Measurements from ENCODE around the gene WDR1. TPM values are rescaled to one million over a fixed set of nuclear protein-coding genes. Genes with fewer than 3 reads are reported as not detected.

Gene WDR1
- total and polyA plus RNA-seq, 2 experiments from 2014 or later = 413 to 487 TPM

GRCh38 chr4:10124167-10124930 lies 7.8 kb upstream of the WDR1 start:
- Histone ChIP-seq H3K9me3 (ENCODE audit: low read depth) (no peaks in the 10 kb centered on the region), H3K27ac (no peak overlapping the region), H3K27me3 (replicated peaks; ENCODE audit: insufficient read depth) (no peaks in the 10 kb centered on the region), H3F3A (ENCODE audit: insufficient read depth) (peaks cover 12% of the 10 kb centered on the region), H3K4me2 (ENCODE audit: unreplicated experiment) (no peak overlapping the region), H3K9ac (no peak overlapping the region), H3K4me3 (no peak overlapping the region), H3K9me2 (ENCODE audit: insufficient read depth) (no peaks in the 10 kb centered on the region), H3K79me2 (ENCODE audit: insufficient read depth) (no peaks in the 10 kb centered on the region), H3K4me1 (ENCODE audit: insufficient read depth) (peaks cover 7% of the 10 kb centered on the region), H3K36me3 (ENCODE audit: low read depth) (no peaks in the 10 kb centered on the region), H2AFZ (no peak overlapping the region), H4K20me1 (ENCODE audit: insufficient read depth) (no peaks in the 10 kb centered on the region)
- DNase-seq = no peak
- 81 to 84% methylated on average over 13 of the region's 13 CpGs for WGBS, 2 experiments (ENCODE audit: low coverage in 1 of 2, low lambda C conversion rate in 2 of 2, missing lambda C conversion rate in 2 of 2)
- TF ChIP-seq EZH2phosphoT487 (IDR thresholded peaks at IDR 0.05; ENCODE audit: insufficient read depth, low read depth) = no peak
- in situ Hi-C loops (cut with MboI) = no loop called here

DNA sequence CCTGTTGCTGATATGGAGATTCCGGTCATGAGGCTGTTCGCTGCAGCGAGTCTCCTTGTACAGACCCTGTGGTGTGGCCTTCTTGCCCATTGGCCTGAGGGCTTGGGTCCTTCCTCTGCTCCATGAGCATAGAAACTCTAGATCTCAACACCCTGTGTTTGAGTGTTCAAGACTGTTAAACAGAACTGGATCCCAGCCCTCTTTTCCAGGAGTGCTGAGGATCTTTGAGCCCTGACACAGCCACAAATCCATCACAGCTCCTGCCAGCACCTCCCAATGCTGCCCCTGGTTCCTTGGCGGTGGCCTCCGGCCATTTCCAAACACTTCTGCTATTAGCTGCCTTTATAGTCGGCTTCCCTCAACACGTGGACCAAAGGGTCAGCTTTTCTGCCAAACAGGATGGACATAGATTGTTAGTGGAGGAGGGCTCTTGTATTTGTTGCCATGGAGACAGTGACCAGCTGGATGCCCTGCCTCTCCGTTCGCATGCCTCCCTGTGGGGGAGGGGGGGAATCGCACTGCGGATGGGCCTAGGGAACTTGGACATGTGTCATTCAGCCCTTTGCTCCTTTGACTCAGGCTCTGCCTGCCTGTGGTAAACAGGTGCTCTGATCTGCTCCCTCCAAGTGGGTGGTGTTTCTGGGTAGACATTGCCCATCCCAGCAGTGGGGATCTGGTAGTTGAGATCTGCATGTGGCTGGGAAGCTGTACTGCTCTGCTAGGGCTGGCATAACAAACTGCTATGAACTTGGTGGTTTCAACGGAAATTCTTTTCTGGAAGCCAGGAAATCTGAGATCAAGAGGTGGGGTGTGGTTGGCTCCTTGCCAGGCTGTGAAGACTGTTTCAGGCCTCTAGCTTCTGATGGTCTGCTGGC lies 6.9 kb upstream of the WDR1 start:
- Histone ChIP-seq H3K4me3 (no peak overlapping the region), H3K9me3 (ENCODE audit: low read depth) (no peaks in the 10 kb centered on the region), H3K4me1 (ENCODE audit: insufficient read depth) (no peaks in the 10 kb centered on the region), H3F3A (ENCODE audit: insufficient read depth) (peaks cover 5% of the 10 kb centered on the region), H4K20me1 (ENCODE audit: insufficient read depth) (no peaks in the 10 kb centered on the region), H3K79me2 (ENCODE audit: insufficient read depth) (no peaks in the 10 kb centered on the region), H3K27ac (no peak overlapping the region), H2AFZ (no peak overlapping the region), H3K9ac (no peak overlapping the region), H3K9me2 (ENCODE audit: insufficient read depth) (no peaks in the 10 kb centered on the region), H3K4me2 (ENCODE audit: unreplicated experiment) (no peak overlapping the region), H3K27me3 (replicated peaks; ENCODE audit: insufficient read depth) (no peaks in the 10 kb centered on the region), H3K36me3 (ENCODE audit: low read depth) (no peaks in the 10 kb centered on the region)
- 61% methylated on average over 12 of the region's 12 CpGs for WGBS, 2 experiments (ENCODE audit: low coverage in 1 of 2, low lambda C conversion rate in 2 of 2, missing lambda C conversion rate in 2 of 2)
- no peak for DNase-seq
- in situ Hi-C loops (cut with MboI) = no loop called here
- no peak for TF ChIP-seq EZH2 (IDR thresholded peaks at IDR 0.05; ENCODE audit: insufficient read depth, poor library complexity, severe bottlenecking)
- no peak for TF ChIP-seq EZH2phosphoT487 (IDR thresholded peaks at IDR 0.05; ENCODE audit: insufficient read depth, low read depth)

- no peaks in the 10 kb centered on the region for H3K79me2 ChIP-seq (ENCODE audit: insufficient read depth)
- H3K36me3 ChIP-seq (ENCODE audit: low read depth) = no peaks in the 10 kb centered on the region
- no peaks in the 10 kb centered on the region for H4K20me1 ChIP-seq (ENCODE audit: insufficient read depth)
- H3K27ac ChIP-seq = no peak overlapping the region
- H3K9ac ChIP-seq = no peak overlapping the region
- TF ChIP-seq EZH2 (IDR thresholded peaks at IDR 0.05; ENCODE audit: insufficient read depth, poor library complexity, severe bottlenecking) = no peak
- TF ChIP-seq EZH2phosphoT487 (IDR thresholded peaks at IDR 0.05; ENCODE audit: insufficient read depth, low read depth) = no peak
- H2AFZ ChIP-seq = no peak overlapping the region
- WGBS, 2 experiments (ENCODE audit: low coverage in 1 of 2, low lambda C conversion rate in 2 of 2, missing lambda C conversion rate in 2 of 2) = 76 to 79% methylated on average over 12 of the region's 12 CpGs
- peaks cover 8% of the 10 kb centered on the region for H3K4me1 ChIP-seq (ENCODE audit: insufficient read depth)
- peaks cover 12% of the 10 kb centered on the region for H3F3A ChIP-seq (ENCODE audit: insufficient read depth)
- no peaks in the 10 kb centered on the region for H3K9me2 ChIP-seq (ENCODE audit: insufficient read depth)
- H3K9me3 ChIP-seq (ENCODE audit: low read depth) = no peaks in the 10 kb centered on the region
- no peaks in the 10 kb centered on the region for H3K27me3 ChIP-seq (replicated peaks; ENCODE audit: insufficient read depth)
- no peak overlapping the region for H3K4me3 ChIP-seq
- no peak overlapping the region for H3K4me2 ChIP-seq (ENCODE audit: unreplicated experiment)
- no peak for DNase-seq
- in situ Hi-C loops (cut with MboI) = no loop called here
These were observed 5.8 kb upstream of the WDR1 start for GRCh38 chr4:10122236-10122932.

DNA sequence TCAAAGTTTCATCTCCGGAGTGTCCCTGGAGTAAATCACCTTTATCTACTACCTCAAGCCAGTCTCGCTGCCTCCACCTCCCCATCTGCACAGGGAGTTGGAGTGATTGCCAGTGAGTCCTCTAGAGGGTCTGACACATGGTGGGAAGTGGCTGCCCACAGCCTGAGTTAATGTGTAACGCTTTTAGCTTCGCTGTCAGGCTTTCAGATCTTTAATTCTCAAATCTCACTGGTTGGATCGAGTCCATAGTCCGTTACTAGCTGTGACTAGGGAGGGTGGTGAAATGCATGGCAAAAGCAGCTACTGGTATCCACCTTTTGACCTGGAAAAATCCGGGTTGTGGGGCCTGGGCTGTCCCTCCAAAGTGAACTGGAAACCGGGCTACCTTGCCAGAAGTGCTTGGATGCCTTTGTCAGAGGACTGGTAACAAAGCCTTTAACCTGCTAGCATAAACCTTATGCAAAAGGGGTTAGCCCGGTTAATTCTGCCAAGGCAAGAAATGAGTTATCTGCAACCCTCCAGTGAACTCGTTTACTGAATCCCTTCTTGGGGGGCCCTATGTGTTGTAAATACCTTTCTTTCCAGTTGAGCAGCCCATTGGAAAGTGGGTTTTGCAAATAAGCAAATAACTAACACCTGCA lies 5.1 kb upstream of the WDR1 start:
- no peak for DNase-seq
- Histone ChIP-seq H3K36me3 (ENCODE audit: low read depth) (no peaks in the 10 kb centered on the region), H3K9me2 (ENCODE audit: insufficient read depth) (no peaks in the 10 kb centered on the region), H3F3A (ENCODE audit: insufficient read depth) (peaks cover 16% of the 10 kb centered on the region), H3K79me2 (ENCODE audit: insufficient read depth) (no peaks in the 10 kb centered on the region), H3K27me3 (replicated peaks; ENCODE audit: insufficient read depth) (no peaks in the 10 kb centered on the region), H4K20me1 (ENCODE audit: insufficient read depth) (no peaks in the 10 kb centered on the region), H3K4me1 (ENCODE audit: insufficient read depth) (peaks cover 10% of the 10 kb centered on the region), H3K27ac (no peak overlapping the region), H3K4me3 (no peak overlapping the region), H3K9ac (no peak overlapping the region), H3K9me3 (ENCODE audit: low read depth) (no peaks in the 10 kb centered on the region), H2AFZ (no peak overlapping the region), H3K4me2 (ENCODE audit: unreplicated experiment) (no peak overlapping the region)
- TF ChIP-seq EZH2phosphoT487 (IDR thresholded peaks at IDR 0.05; ENCODE audit: insufficient read depth, low read depth) (no peak), EZH2 (IDR thresholded peaks at IDR 0.05; ENCODE audit: insufficient read depth, poor library complexity, severe bottlenecking) (no peak)
- in situ Hi-C loops (cut with MboI) = no loop called here
- WGBS, 2 experiments (ENCODE audit: low coverage in 1 of 2, low lambda C conversion rate in 2 of 2, missing lambda C conversion rate in 2 of 2) = 74 to 79% methylated on average over 10 of the region's 10 CpGs

Measured in GM23248 (cell line).